ENCODE data around the gene SCG5.
A peak's percentile ranks its signal among the peaks of the same experiment; 100 is the strongest.

Gene SCG5

GRCh38 chr15:32722136-32722535, 80.6 kb downstream of the SCG5 start:
- peak overlapping the region; percentile 93 for H3K4me3 ChIP-seq (ENCODE audit: low read depth, low read length)
- ChIA-PET CTCF (interaction anchor here (1.1 to 3.5 kb wide), 9 partner anchors 10 to 73 kb away, joined by 3 to 32 read pairs (median 4); no protein-coding TSS in a partner anchor), POLR2A (interaction anchor here (0.8 to 5.6 kb wide), 12 partner anchors 33 to 291 kb away, joined by 3 to 24 read pairs (median 4); no protein-coding TSS in a partner anchor)
- no peak for DNase-seq (ENCODE audit: low read depth, low spot score)
- no peak for TF ChIP-seq CTCF (IDR thresholded peaks at IDR 0.05; ENCODE audit: insufficient read depth, low read length, missing control alignments)

- CTCF ChIA-PET = interaction anchor here (0.7 to 3.5 kb wide), 10 partner anchors 9 to 121 kb away, joined by 3 to 32 read pairs (median 4); no protein-coding TSS in a partner anchor
- H3K4me3 ChIP-seq (ENCODE audit: low read depth, low read length) = no peak overlapping the region; the same call in 1 of the 2 replicates
- DNase-seq (ENCODE audit: low read depth, low spot score) = no peak
- no peak for TF ChIP-seq CTCF (IDR thresholded peaks at IDR 0.05; ENCODE audit: insufficient read depth, low read length, missing control alignments)
- POLR2A ChIA-PET = interaction anchor here (0.7 to 5.6 kb wide), 11 partner anchors 12 to 138 kb away, joined by 3 to 24 read pairs (median 4); no protein-coding TSS in a partner anchor
Measured at GRCh38 chr15:32723171-32723948, 81.8 kb downstream of the SCG5 start.

DNA sequence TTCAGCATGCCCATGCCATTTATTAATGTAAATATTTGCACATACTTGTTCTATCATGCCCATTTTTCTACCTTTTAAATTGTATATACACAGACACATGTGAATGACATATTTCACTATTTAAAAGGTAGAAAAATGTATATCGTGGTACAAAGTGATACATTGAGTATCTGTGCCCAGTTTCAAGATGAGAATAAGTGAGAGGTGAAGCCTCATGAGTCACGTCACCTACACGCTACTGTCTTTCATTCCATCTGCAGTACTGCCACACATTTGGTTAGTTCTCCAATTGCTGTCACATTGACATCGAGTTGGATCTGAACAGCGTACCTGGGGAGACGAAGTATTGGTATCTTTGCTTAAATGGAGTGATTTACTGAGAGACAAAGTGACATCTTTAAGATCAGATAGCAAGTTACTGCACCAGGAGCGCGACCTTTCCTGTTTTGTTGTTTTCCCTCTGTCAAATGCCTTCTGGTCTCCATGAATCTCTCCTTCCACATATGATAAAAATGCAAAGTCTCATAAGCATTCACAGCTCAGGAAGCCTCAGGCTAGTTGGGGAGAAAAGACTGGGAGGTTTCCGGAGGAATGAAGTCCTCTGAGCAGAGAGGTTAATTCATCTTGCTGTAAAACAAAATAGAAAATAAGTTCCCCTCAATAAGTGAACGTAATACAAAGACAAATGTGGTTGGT, 88.3 kb downstream of the SCG5 start:
- POLR2A ChIA-PET = no interaction called here

DNA sequence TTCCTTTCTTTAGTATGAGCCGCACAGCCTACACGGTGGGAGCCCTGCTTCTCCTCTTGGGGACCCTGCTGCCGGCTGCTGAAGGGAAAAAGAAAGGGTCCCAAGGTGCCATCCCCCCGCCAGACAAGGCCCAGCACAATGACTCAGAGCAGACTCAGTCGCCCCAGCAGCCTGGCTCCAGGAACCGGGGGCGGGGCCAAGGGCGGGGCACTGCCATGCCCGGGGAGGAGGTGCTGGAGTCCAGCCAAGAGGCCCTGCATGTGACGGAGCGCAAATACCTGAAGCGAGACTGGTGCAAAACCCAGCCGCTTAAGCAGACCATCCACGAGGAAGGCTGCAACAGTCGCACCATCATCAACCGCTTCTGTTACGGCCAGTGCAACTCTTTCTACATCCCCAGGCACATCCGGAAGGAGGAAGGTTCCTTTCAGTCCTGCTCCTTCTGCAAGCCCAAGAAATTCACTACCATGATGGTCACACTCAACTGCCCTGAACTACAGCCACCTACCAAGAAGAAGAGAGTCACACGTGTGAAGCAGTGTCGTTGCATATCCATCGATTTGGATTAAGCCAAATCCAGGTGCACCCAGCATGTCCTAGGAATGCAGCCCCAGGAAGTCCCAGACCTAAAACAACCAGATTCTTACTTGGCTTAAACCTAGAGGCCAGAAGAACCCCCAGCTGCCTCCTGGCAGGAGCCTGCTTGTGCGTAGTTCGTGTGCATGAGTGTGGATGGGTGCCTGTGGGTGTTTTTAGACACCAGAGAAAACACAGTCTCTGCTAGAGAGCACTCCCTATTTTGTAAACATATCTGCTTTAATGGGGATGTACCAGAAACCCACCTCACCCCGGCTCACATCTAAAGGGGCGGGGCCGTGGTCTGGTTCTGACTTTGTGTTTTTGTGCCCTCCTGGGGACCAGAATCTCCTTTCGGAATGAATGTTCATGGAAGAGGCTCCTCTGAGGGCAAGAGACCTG, 89.5 kb downstream of the SCG5 start:
- no peak for TF ChIP-seq CTCF (IDR thresholded peaks at IDR 0.05; ENCODE audit: insufficient read depth, low read length, missing control alignments)
- DNase-seq (ENCODE audit: low read depth, low spot score) = no peak
- CTCF ChIA-PET = interaction anchor here (1.5 to 1.8 kb wide), 2 partner anchors 68 to 113 kb away, joined by 3 to 9 read pairs; no protein-coding TSS in a partner anchor
- no peak overlapping the region; the same call in 1 of the 2 replicates for H3K4me3 ChIP-seq (ENCODE audit: low read depth, low read length)
- POLR2A ChIA-PET = interaction anchor here (0.9 kb wide), 1 partner anchor 59 kb away, joined by 3 read pairs; no protein-coding TSS in a partner anchor

More for the DNA sequence above, 88.3 kb downstream of the SCG5 start:
- TF ChIP-seq CTCF (IDR thresholded peaks at IDR 0.05; ENCODE audit: insufficient read depth, low read length, missing control alignments) = no peak
- DNase-seq (ENCODE audit: low read depth, low spot score) = no peak
- CTCF ChIA-PET = interaction anchor here (1.5 to 1.8 kb wide), 2 partner anchors 66 to 114 kb away, joined by 3 to 9 read pairs; no protein-coding TSS in a partner anchor
- H3K4me3 ChIP-seq (ENCODE audit: low read depth, low read length) = no peak overlapping the region

DNA sequence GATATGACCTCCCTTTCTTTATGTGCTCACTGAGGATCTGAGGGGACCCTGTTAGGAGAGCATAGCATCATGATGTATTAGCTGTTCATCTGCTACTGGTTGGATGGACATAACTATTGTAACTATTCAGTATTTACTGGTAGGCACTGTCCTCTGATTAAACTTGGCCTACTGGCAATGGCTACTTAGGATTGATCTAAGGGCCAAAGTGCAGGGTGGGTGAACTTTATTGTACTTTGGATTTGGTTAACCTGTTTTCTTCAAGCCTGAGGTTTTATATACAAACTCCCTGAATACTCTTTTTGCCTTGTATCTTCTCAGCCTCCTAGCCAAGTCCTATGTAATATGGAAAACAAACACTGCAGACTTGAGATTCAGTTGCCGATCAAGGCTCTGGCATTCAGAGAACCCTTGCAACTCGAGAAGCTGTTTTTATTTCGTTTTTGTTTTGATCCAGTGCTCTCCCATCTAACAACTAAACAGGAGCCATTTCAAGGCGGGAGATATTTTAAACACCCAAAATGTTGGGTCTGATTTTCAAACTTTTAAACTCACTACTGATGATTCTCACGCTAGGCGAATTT, 91.2 kb downstream of the SCG5 start:
- no peak for TF ChIP-seq CTCF (IDR thresholded peaks at IDR 0.05; ENCODE audit: insufficient read depth, low read length, missing control alignments)
- H3K4me3 ChIP-seq (ENCODE audit: low read depth, low read length) = no peak overlapping the region
- POLR2A ChIA-PET = interaction anchor here (0.5 to 1.0 kb wide), 2 partner anchors 116 to 124 kb away, joined by 3 read pairs; no protein-coding TSS in a partner anchor
- no peak for DNase-seq (ENCODE audit: low read depth, low spot score)
- CTCF ChIA-PET = interaction anchor here (0.8 to 2.0 kb wide), 5 partner anchors 10 to 261 kb away, joined by 3 to 9 read pairs (median 5); no protein-coding TSS in a partner anchor

Measured in AG04449 (cell line).